ENCODE results near the gene DDX3Y. TPM values are rescaled to one million over a fixed set of nuclear protein-coding genes. Genes with fewer than 3 reads are reported as not detected.

The DDX3Y gene
- total RNA-seq, 4 donors from 2014 or later: not detected

GRCh38 chrY:12905517-12905872 is 827 bp downstream of the DDX3Y start:
- DNase-seq: no peak
- Histone ChIP-seq H3K27ac (no peak overlapping the region), H3K27me3 (no peaks in the 10 kb centered on the region), H3K4me1 (no peaks in the 10 kb centered on the region), H3K36me3 (no peaks in the 10 kb centered on the region), H3K9me3 (no peaks in the 10 kb centered on the region), H3K4me3 (no peak overlapping the region)
- TF ChIP-seq POLR2A (IDR thresholded peaks at IDR 0.05) (no peak), CTCF (IDR thresholded peaks at IDR 0.05) (no peak)
- intact Hi-C loops (cut with DNase I; ENCODE audit: low total_unique reads): no loop called here

- no peaks in the 10 kb centered on the region for H3K4me1 ChIP-seq
- H3K27ac ChIP-seq: no peak overlapping the region
- no peaks in the 10 kb centered on the region for H3K36me3 ChIP-seq
- TF ChIP-seq CTCF (IDR thresholded peaks at IDR 0.05) (no peak), POLR2A (IDR thresholded peaks at IDR 0.05) (no peak)
- H3K27me3 ChIP-seq: no peaks in the 10 kb centered on the region
- intact Hi-C loops (cut with DNase I; ENCODE audit: low total_unique reads): no loop called here
- H3K9me3 ChIP-seq: no peaks in the 10 kb centered on the region
- no peak for DNase-seq
- H3K4me3 ChIP-seq: no peak overlapping the region
Measured at GRCh38 chrY:12905895-12906294, 1.2 kb downstream of the DDX3Y start.

GRCh38 chrY:12913541-12913940 is 8.9 kb downstream of the DDX3Y start:
- intact Hi-C loops (cut with DNase I; ENCODE audit: low total_unique reads): no loop called here
- Histone ChIP-seq H3K27me3 (no peaks in the 10 kb centered on the region), H3K27ac (no peak overlapping the region), H3K9me3 (no peaks in the 10 kb centered on the region), H3K4me3 (no peak overlapping the region), H3K4me1 (no peaks in the 10 kb centered on the region), H3K36me3 (no peaks in the 10 kb centered on the region)
- no peak for DNase-seq
- TF ChIP-seq POLR2A (IDR thresholded peaks at IDR 0.05) (no peak), CTCF (IDR thresholded peaks at IDR 0.05) (no peak)

- no peaks in the 10 kb centered on the region for H3K4me1 ChIP-seq
- no peaks in the 10 kb centered on the region for H3K9me3 ChIP-seq
- H3K27me3 ChIP-seq: no peaks in the 10 kb centered on the region
- DNase-seq: no peak
- no peak overlapping the region for H3K4me3 ChIP-seq
- intact Hi-C loops (cut with DNase I; ENCODE audit: low total_unique reads): no loop called here
- no peaks in the 10 kb centered on the region for H3K36me3 ChIP-seq
- H3K27ac ChIP-seq: no peak overlapping the region
- TF ChIP-seq CTCF (IDR thresholded peaks at IDR 0.05): no peak
- TF ChIP-seq POLR2A (IDR thresholded peaks at IDR 0.05): no peak
Measured at GRCh38 chrY:12928043-12928442, 23.4 kb downstream of the DDX3Y start.

GRCh38 chrY:12941725-12942687 is 37.3 kb downstream of the DDX3Y start:
- no peak overlapping the region for H3K4me3 ChIP-seq
- TF ChIP-seq POLR2A (IDR thresholded peaks at IDR 0.05) (no peak), CTCF (IDR thresholded peaks at IDR 0.05) (no peak)
- no peak overlapping the region for H3K27ac ChIP-seq
- no peaks in the 10 kb centered on the region for H3K4me1 ChIP-seq
- H3K27me3 ChIP-seq: no peaks in the 10 kb centered on the region
- intact Hi-C loops (cut with DNase I; ENCODE audit: low total_unique reads): no loop called here
- H3K9me3 ChIP-seq: no peaks in the 10 kb centered on the region
- DNase-seq: no peak
- H3K36me3 ChIP-seq: no peaks in the 10 kb centered on the region

Data from uterus (tissue), 4 donors.